Aorta (tissue), 5 donors: ENCODE measurements around the gene IQSEC1. TPM values are rescaled to one million over a fixed set of nuclear protein-coding genes. Genes with fewer than 3 reads are reported as not detected.

Experiments
- ATAC-seq: fragments of 200-7000 bp; cut with Tn5 transposase; one replicate; pipeline ENCODE4 v1.9.1; 2022; ENCODE audit warnings: moderate library complexity; ENCODE audit not compliant: low FRiP score
- DNase-seq, 2 donors: peaks; one replicate each; pipeline ENCODE4 v3.0.0-alpha.2; 2020
- H3K27ac ChIP-seq, 2 donors: one replicate each; pipeline ENCODE4 v1.5.1; 2013; ENCODE audit warnings: low read length in 2 of 2, mild to moderate bottlenecking in 2 of 2, moderate library complexity in 2 of 2, control low read depth in 1 of 2, inconsistent platforms in 1 of 2, low read depth in 1 of 2
- H3K27me3 ChIP-seq, 2 donors: one replicate each; pipeline ENCODE4 v1.6.1; 2013; ENCODE audit warnings: control low read depth in 1 of 2, low read length in 1 of 2, mild to moderate bottlenecking in 1 of 2, moderate library complexity in 1 of 2; ENCODE audit not compliant: insufficient read depth in 2 of 2, control insufficient read depth in 1 of 2
- H3K36me3 ChIP-seq, 2 donors: one replicate each; pipeline ENCODE4 v1.6.1; 2013; ENCODE audit warnings: control low read depth in 1 of 2, low read length in 1 of 2, mild to moderate bottlenecking in 1 of 2; ENCODE audit not compliant: insufficient read depth in 2 of 2, control insufficient read depth in 1 of 2
- H3K4me1 ChIP-seq, 2 donors: one replicate each; pipeline ENCODE4 v1.6.1; 2013; ENCODE audit warnings: low read length in 2 of 2, control low read depth in 1 of 2, mild to moderate bottlenecking in 1 of 2, moderate library complexity in 1 of 2; ENCODE audit not compliant: insufficient read depth in 2 of 2, control insufficient read depth in 1 of 2
- H3K4me3 ChIP-seq, 2 donors: one replicate each; pipeline ENCODE4 v1.5.1; 2013; ENCODE audit warnings: low read length in 2 of 2, control low read depth in 1 of 2, mild to moderate bottlenecking in 1 of 2
- H3K9me3 ChIP-seq: one replicate; pipeline ENCODE4 v1.6.1; 2013; ENCODE audit warnings: mild to moderate bottlenecking, low read length; ENCODE audit not compliant: control insufficient read depth
- WGBS, 2 donors: extraction: QIAGEN DNeasy Blood & Tissue Kit; methylation state at CpG; one replicate each; pipeline ENCODE4 v1.1.7; 2013; 5-methylcytosine and 5-hydroxymethylcytosine counted together
- intact Hi-C, 2 donors: fragments of 100-400 bp; cut with DNase I; formaldehyde crosslinking; loops; one replicate each; pipeline versions ENCODE4 v1.14.2 to v1.15.0; 2022
- polyA plus RNA-seq, 2 donors: library from polyadenylated mRNA; stranded (reverse); fragments of 200-250 nt; gene quantifications; one replicate each; pipeline ENCODE4 v1.2.3, GENCODE V29; 2013
- total RNA-seq, 2 donors: library from RNA; stranded (reverse); fragmentation: NEBNext Ultra II Directional; extraction: Animal tissue kit (Norgen Biotek cat#: 25700); gene quantifications; one replicate each; pipeline ENCODE4 v1.2.1, GENCODE V29; 2021
- donor health status: healthy with polysubstance abuse.
- donor health status: Bipolar disorder and iron deficiency.
- donor health status: DM: no; HTN: no; CAD: no.
- donor health status: DM: no; HTN: no; CAD: no.
- donor health status: DM: yes; HTN: yes; CAD: no.

Gene IQSEC1
- total and polyA plus RNA-seq, 4 donors, result 12.6 to 84.7 (median 49.9) TPM

DNA sequence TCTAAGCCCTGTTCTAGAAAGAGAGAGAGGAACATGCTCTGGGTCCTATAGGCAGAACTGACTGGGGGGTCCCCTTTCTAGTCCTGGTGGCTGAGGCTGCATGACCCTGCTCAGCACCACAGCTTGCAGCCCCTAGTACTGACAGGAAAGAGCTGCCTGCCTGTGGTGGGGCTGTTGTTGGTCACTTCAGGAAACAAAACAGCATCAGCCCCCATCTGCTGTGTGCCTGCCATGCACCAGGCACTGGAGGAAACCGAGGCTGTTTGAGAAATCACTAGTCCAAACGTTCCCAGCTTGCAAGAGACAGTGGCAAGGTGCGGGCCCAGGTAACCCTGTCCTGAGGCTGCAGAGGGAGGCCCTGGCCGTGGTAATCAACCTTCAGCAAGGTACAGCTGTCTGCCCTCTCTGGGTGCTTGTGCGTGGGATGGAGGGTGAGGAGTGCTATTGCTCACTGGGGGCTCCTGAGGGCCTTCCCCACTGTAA, 90.6 kb downstream of the IQSEC1 start:
- Histone ChIP-seq H3K4me3 (no peak overlapping the region), H3K27ac (no peak overlapping the region), H3K27me3 (no peaks in the 10 kb centered on the region), H3K9me3 (no peaks in the 10 kb centered on the region), H3K36me3 (no peaks in the 10 kb centered on the region), H3K4me1 (no peaks in the 10 kb centered on the region)
- 87 to 89% methylated on average over 5 of the region's 5 CpGs for WGBS, 2 donors
- intact Hi-C loops, result loop anchor here (2.0 to 5.0 kb wide), 3 partner anchors 64 to 85 kb away; no protein-coding TSS in a partner anchor
- no peak for ATAC-seq
- peak in 1 of 2 donors; percentile 43 for DNase-seq

DNA sequence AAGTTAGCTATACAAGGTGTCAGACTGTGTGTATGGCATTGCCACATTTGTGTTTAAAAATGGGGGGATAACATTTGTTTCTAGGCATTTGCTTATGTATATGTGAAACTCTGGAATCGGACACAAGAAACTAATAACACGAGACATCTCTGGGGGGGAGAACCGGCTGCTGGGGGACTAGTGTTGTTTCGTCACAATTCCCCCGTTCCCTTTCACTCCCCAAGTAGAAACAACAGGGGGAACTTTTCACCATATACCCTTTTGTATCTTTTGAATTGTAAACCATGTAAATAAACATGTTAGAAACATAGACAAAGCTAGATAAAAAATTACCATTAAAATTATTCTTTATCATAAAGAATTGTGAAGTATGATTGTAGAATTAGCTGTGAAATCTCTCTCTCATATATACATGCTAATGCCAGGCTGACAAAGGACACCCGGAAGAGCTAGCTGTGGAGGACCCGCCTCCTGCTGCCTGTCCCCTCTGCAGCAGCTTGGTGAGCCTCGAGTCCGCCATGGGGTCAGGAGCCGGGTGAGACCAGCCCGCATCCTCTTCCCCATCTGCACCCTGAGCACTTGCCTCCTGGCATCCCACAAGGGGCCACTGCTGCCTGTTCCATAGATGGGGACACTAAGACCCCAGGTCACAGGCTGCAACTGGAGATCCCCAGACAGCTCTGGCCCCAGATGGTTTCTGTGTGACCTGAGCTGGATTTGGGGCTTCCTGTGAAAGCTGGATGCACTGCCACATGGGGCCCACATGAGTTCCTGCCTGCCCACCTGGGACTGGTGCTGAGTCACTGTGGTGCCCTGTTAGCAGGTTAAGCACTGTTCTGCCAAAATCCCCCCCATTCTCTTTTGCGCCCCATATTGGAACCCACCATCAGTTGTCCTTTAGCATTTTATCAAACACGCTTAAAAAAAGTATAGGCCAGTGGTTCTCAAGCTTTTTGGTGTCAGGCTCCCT, 91.6 kb downstream of the IQSEC1 start:
- Histone ChIP-seq H3K4me1 (no peaks in the 10 kb centered on the region), H3K27ac (no peak overlapping the region), H3K4me3 (no peak overlapping the region), H3K27me3 (no peaks in the 10 kb centered on the region), H3K9me3 (no peaks in the 10 kb centered on the region), H3K36me3 (no peaks in the 10 kb centered on the region)
- DNase-seq (peak in 1 of 2 donors; percentile 41), ATAC-seq (no peak)
- intact Hi-C loops, result loop anchor here (2.0 to 5.0 kb wide), 3 partner anchors 63 to 84 kb away; no protein-coding TSS in a partner anchor
- WGBS, 2 donors, result 90 to 91% methylated on average over 13 of the region's 13 CpGs

DNA sequence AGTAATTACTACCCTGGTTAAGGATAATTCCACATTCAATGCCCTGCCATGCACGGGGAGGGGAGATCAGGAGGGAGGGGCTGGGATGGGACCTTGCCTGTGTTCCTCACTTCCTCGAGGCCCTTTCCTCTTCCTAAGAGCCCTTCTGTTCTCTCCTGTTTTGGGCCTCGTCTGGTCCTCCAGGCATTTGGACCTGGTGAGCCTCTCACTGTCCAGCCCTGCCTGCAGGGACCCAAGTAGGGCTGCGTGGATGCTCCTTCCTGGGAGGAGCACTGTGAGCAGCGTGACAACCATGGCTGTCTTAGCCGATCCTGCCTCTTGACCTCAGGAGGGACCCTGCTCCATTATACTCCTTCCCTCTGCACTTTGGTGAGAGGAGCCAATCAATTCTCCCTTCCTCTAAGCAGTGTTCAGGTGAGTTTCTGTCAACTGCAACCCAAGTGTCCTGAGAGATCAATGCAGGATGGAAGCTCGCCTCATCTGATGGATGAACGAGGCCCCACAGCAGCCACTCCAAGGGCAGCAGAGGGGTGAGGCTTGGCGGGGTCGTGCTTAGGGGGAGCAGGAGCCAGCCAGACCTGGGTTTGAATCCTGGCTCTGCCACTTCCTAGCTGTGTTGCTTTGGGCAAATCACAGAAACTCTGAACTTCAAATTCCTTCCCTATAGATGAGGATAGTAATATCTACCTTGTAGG, 92.5 kb downstream of the IQSEC1 start:
- H3K27ac ChIP-seq, result no peak overlapping the region
- ATAC-seq, result no peak
- no peaks in the 10 kb centered on the region for H3K27me3 ChIP-seq
- intact Hi-C loops, result loop anchor here (5.0 kb wide), 2 partner anchors 78 to 83 kb away; no protein-coding TSS in a partner anchor
- peak in 1 of 2 donors; percentile 22 for DNase-seq
- H3K9me3 ChIP-seq, result no peaks in the 10 kb centered on the region
- H3K4me1 ChIP-seq, result no peaks in the 10 kb centered on the region
- no peaks in the 10 kb centered on the region for H3K36me3 ChIP-seq
- 90 to 91% methylated on average over 10 of the region's 10 CpGs for WGBS, 2 donors
- no peak overlapping the region for H3K4me3 ChIP-seq

DNA sequence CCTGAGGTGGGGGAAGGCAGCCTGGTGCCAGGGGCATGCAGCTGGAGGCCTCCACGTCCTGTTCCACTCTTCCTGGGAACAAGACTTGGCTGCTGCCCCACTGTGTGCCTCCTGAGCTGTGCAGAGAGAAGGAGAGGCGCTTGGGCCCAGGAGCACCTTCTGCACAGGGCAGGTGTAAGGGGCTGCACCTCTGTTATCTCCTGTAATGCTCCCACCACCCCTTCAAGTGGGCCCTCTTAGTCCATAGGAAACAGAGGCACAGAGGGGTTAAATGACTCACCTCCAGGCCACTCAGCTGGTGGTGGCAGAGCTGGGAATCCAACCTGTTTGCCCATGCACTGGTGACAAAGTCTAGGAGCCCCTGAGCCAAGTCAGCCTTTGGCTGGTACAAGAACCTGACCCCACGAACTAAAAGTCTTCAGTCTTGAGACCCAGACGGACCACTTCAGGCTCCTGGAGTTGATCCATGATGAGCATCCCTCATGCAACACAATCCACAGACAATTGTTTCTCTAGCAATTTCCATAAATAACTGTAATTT, 93.2 kb downstream of the IQSEC1 start:
- no peak for ATAC-seq
- Histone ChIP-seq H3K36me3 (no peaks in the 10 kb centered on the region), H3K4me1 (no peaks in the 10 kb centered on the region), H3K27ac (no peak overlapping the region), H3K9me3 (no peaks in the 10 kb centered on the region), H3K27me3 (no peaks in the 10 kb centered on the region), H3K4me3 (no peak overlapping the region)
- peak in 1 of 2 donors; percentile 27 for DNase-seq
- 82 to 84% methylated on average over 4 of the region's 4 CpGs for WGBS, 2 donors
- intact Hi-C loops, result loop anchor here (5.0 kb wide), 2 partner anchors 78 to 83 kb away; no protein-coding TSS in a partner anchor

DNA sequence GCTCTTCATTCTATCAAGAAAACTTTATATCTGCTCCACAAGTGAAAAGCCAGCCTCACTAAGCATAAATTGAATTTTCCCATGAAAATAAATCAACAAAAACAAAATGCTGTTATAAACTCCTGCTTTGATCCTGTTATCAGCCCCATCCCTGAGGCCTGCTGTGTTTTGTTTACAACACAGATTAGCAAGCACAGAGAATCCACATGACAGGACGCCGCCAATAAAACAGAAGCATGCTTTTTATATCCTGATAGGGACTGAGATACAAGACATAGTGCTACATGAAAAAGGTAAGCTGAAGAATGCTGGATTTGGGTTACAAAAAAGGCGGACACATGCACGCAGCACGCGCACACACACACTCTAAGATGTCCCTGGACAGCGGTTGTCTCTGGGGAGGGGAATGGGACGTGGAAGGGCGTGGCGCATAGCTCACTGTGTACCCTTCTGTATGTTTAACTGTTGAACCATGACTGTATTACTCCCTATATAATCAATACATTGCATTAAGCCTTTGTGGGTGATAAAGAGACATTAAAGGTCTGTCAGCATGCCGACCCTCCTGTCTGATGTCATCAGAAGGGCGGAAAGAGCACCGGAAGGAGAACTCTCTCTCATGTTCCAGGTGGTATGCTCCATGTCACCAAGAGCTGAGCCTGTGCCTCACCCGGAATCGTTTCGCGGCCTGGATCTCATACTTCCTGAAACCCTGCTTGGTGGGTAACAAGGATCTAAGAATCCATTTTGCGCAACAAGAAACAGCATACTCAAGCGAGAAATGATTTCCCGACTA, 93.9 kb downstream of the IQSEC1 start:
- intact Hi-C loops, result no loop called here
- ATAC-seq (no peak), DNase-seq (peak in 1 of 2 donors; percentile 59)
- Histone ChIP-seq H3K27me3 (no peaks in the 10 kb centered on the region), H3K27ac (no peak overlapping the region), H3K9me3 (no peaks in the 10 kb centered on the region), H3K4me3 (no peak overlapping the region), H3K36me3 (no peaks in the 10 kb centered on the region), H3K4me1 (no peaks in the 10 kb centered on the region)
- 93 to 97% methylated on average over 20 of the region's 20 CpGs for WGBS, 2 donors

DNA sequence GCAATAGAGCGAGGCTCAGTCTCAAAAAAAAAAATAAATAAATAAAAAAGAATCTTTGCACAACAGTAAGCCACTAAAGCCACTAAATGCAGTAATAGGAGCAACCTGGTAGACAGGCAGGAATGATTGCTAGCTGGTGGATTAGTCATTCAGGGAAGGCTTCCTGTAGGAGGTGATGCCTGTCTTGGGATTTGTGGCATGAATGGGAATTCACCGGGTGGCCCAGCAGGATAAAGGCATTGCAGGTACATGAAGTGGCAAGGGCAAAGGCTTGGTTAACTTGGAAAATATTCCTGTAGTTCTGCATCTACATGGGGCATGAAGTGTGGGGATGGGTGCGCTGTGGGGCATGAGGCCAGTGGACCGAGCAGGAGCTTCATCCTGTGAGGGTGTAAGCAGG, 94.5 kb downstream of the IQSEC1 start:
- WGBS, 2 donors, result 90 to 93% methylated on average over 4 of the region's 4 CpGs
- DNase-seq (peak in 1 of 2 donors; percentile 34), ATAC-seq (no peak)
- no peaks in the 10 kb centered on the region for H3K4me1 ChIP-seq
- no peak overlapping the region for H3K27ac ChIP-seq
- no peaks in the 10 kb centered on the region for H3K9me3 ChIP-seq
- no peak overlapping the region for H3K4me3 ChIP-seq
- intact Hi-C loops, result no loop called here
- H3K27me3 ChIP-seq, result no peaks in the 10 kb centered on the region
- no peaks in the 10 kb centered on the region for H3K36me3 ChIP-seq

DNA sequence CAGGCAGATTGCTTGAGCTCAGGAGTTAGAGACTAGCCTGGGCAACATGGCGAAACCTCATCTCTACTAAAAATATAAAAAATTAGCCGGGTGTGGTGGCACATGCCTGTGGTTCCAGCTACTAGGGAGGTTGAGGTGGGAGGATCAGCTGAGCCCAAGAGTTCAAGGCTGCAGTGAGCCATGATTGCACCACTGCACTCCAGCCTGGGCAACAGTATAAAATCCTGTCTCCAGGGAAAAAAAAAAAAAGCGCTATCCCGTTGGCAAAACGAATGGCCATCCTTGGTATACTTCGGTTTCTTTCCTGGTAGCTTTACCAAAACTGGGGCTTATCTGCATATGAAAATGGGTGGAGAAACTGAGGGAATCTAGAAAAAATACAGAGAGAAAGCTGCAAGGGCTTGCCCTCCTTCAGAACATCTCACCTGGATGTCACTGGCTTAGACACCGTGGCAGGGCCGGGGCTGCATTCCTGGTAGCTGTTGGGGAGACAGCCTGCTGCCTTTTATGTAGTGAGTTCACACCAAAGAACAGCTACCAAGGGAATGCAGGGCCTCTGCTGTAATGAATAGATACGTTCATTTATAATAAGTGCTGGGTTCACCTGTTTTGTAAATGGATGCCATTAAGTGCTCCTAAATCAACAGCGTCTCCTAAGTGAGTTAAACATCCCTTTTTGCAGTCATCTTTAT, 96.0 kb downstream of the IQSEC1 start:
- Histone ChIP-seq H3K9me3 (no peaks in the 10 kb centered on the region), H3K4me3 (no peak overlapping the region), H3K36me3 (no peaks in the 10 kb centered on the region), H3K4me1 (no peaks in the 10 kb centered on the region), H3K27ac (no peak overlapping the region), H3K27me3 (no peaks in the 10 kb centered on the region)
- intact Hi-C loops, result no loop called here
- WGBS, 2 donors, result 89 to 90% methylated on average over 10 of the region's 10 CpGs
- ATAC-seq (no peak), DNase-seq (no peak)
